Endothelial cell of umbilical vein (primary cell): Measurements from ENCODE around the gene KRTAP10-9. TPM values are rescaled to one million over a fixed set of nuclear protein-coding genes. Genes with fewer than 3 reads are reported as not detected.

ENCODE experiments used
- BruUV-seq: library from RNA; stranded (reverse); fragments of 400-500 nt; replicated peaks from 2 replicates; lab custom pipeline; 2021; lab: Mats Ljungman, UMichigan
- CTCF ChIA-PET: fragments of 300-600, 350-600 bp; sonication (Branson Sonifier 250); formaldehyde crosslinking; loops from one replicate; lab custom pipeline; 2021; ENCODE audit warnings: antibody characterized with exemption, inconsistent platforms; lab: Charles Lee
- POLR2A ChIA-PET: fragments of 300-600, 350-600 bp; sonication (Branson Sonifier 250); formaldehyde crosslinking; loops from one replicate; lab custom pipeline; 2021; ENCODE audit warnings: antibody characterized with exemption, inconsistent platforms; lab: Charles Lee
- DNase-seq: peaks from one replicate; pipeline ENCODE4 v3.0.0-alpha.2; 2011; ENCODE audit warnings: low read depth, low spot score
- FAIRE-seq: peaks from 2 replicates; lab custom pipeline; 2011; peaks lifted over from hg19 to GRCh38; lab: Jason Lieb, UNC
- H2AFZ ChIP-seq: 2 replicates; pipeline ENCODE4 v1.6.0; 2012; ENCODE audit warnings: low read depth, low read length, control low read depth, inconsistent platforms
- H3K27ac ChIP-seq: 2 replicates; pipeline ENCODE4 v1.5.1; 2011; ENCODE audit warnings: low read depth, mild to moderate bottlenecking, control low read depth, low read length, moderate library complexity; ENCODE audit not compliant: insufficient read depth
- H3K27me3 ChIP-seq, 2 experiments: 2 replicates each; pipeline versions ENCODE4 v1.6.0 to v1.6.1; 2011; ENCODE audit warnings: low read length in 2 of 2, mixed read lengths in 1 of 2; ENCODE audit not compliant: control insufficient read depth in 2 of 2, insufficient read depth in 2 of 2
- H3K36me3 ChIP-seq, 2 experiments: 2 replicates in 1 of 2; 3 replicates in 1 of 2; pipeline ENCODE4 v1.5.1; 2011; ENCODE audit warnings: low read length in 2 of 2, mild to moderate bottlenecking in 1 of 2, moderate library complexity in 1 of 2; ENCODE audit not compliant: control insufficient read depth in 2 of 2, insufficient read depth in 2 of 2; ENCODE audit errors: extremely low read depth in 1 of 2
- H3K4me1 ChIP-seq: 3 replicates; pipeline ENCODE4 v1.5.1; 2011; ENCODE audit warnings: mild to moderate bottlenecking, low read length; ENCODE audit not compliant: control insufficient read depth, insufficient read depth; ENCODE audit errors: extremely low read depth
- H3K4me2 ChIP-seq: 2 replicates; pipeline ENCODE4 v1.6.1; 2011; ENCODE audit warnings: low read length, control low read depth, mixed read lengths; ENCODE audit not compliant: insufficient read depth
- H3K4me3 ChIP-seq, 3 experiments: fragments of 200-600 bp in 1 of 3; sonication (generic), shearing (Covaris generic) in 1 of 3; replicated peaks in 1 of 3; 2 replicates each; pipeline ENCODE4 v1.5.1; 2011 to 2016; ENCODE audit warnings: control low read depth in 3 of 3, low read length in 3 of 3, mild to moderate bottlenecking in 2 of 3, inconsistent platforms in 1 of 3, low read depth in 1 of 3, moderate library complexity in 1 of 3; ENCODE audit not compliant: insufficient read depth in 1 of 3
- H3K79me2 ChIP-seq: 2 replicates; pipeline ENCODE4 v1.6.0; 2012; ENCODE audit warnings: low read length, inconsistent platforms; ENCODE audit not compliant: control insufficient read depth, insufficient read depth
- H3K9ac ChIP-seq: replicated peaks from 2 replicates; pipeline ENCODE3; 2011; ENCODE audit warnings: low read length, control low read depth; ENCODE audit not compliant: insufficient read depth; ENCODE audit errors: extremely low read depth
- H3K9me1 ChIP-seq: replicated peaks from 3 replicates; pipeline ENCODE4 v1.6.0; 2011; ENCODE audit warnings: mild to moderate bottlenecking, low read length; ENCODE audit not compliant: control insufficient read depth, insufficient read depth; ENCODE audit errors: extremely low read depth
- H3K9me3 ChIP-seq: replicated peaks from 2 replicates; pipeline ENCODE4 v1.5.1; 2012; ENCODE audit warnings: low read length, inconsistent platforms; ENCODE audit not compliant: control insufficient read depth, insufficient read depth
- H4K20me1 ChIP-seq: replicated peaks from 2 replicates; pipeline ENCODE3; 2011; ENCODE audit warnings: mild to moderate bottlenecking, low read length; ENCODE audit not compliant: control insufficient read depth, insufficient read depth; ENCODE audit errors: extremely low read depth
- EZH2 ChIP-seq: IDR thresholded peaks from 2 replicates; pipeline ENCODE4 v1.6.1; 2012; ENCODE audit warnings: borderline replicate concordance, low read depth, mild to moderate bottlenecking, moderate library complexity, low read length, inconsistent platforms; ENCODE audit not compliant: severe bottlenecking
- FOS ChIP-seq: IDR thresholded peaks from 2 replicates; pipeline ENCODE4 v1.6.1; 2011; ENCODE audit warnings: mild to moderate bottlenecking, low read length, moderate library complexity, borderline replicate concordance; ENCODE audit not compliant: insufficient read depth
- GATA2 ChIP-seq: IDR thresholded peaks from 2 replicates; pipeline ENCODE4 v1.7.0; 2011; ENCODE audit warnings: low read depth, mild to moderate bottlenecking, moderate library complexity, mixed read lengths, low read length; ENCODE audit not compliant: insufficient read length, insufficient read depth
- JUN ChIP-seq: IDR thresholded peaks from 2 replicates; pipeline ENCODE4 v1.6.1; 2011; ENCODE audit warnings: borderline replicate concordance, low read depth; ENCODE audit not compliant: insufficient read length, insufficient read depth
- MAX ChIP-seq: IDR thresholded peaks from 2 replicates; pipeline ENCODE4 v1.6.1; 2011; ENCODE audit not compliant: insufficient read depth, insufficient read length
- MYC ChIP-seq: IDR thresholded peaks from one replicate; pipeline ENCODE4 v1.6.1; 2011; ENCODE audit warnings: mild to moderate bottlenecking, low read depth, low read length
- POLR2A ChIP-seq: IDR thresholded peaks from 2 replicates; pipeline ENCODE4 v1.6.1; 2012; ENCODE audit warnings: low read depth, mild to moderate bottlenecking, control low read depth, low read length
- POLR2AphosphoS5 ChIP-seq: IDR thresholded peaks from 2 replicates; pipeline ENCODE4 v1.6.1; 2012; ENCODE audit warnings: low read depth, mild to moderate bottlenecking, control low read depth, low read length, moderate library complexity; ENCODE audit not compliant: insufficient read depth
- dilution Hi-C: fragments of 300-500 bp; cut with MboI; formaldehyde crosslinking; loops from one replicate; pipeline ENCODE4 v1.15.0; 2019; ENCODE audit warnings: low sequenced_read_pairs; ENCODE audit not compliant: extremely low pct_ligation_motif_present
- intact Hi-C: fragments of 100-400 bp; cut with micrococcal nuclease; formaldehyde crosslinking; loops from one replicate; pipeline ENCODE4 v1.10.0; 2022
- polyA plus RNA-seq, 4 experiments: library from polyadenylated mRNA; depleted of rRNA in 3 of 4; stranded (reverse) in 3 of 4; unstranded in 1 of 4; fragments of >200 nt; gene quantifications; 2 replicates each; pipeline versions ENCODE4 v1.2.1 to v1.2.3, GENCODE V29; 2011 to 2012; ENCODE audit warnings: missing spikeins in 1 of 4
- total RNA-seq: library from RNA; stranded (reverse); gene quantifications from 2 replicates; pipeline ENCODE4 v1.2.3, GENCODE V29; 2021

The KRTAP10-9 gene
- total and polyA plus RNA-seq, 2 donors (not counting 3 experiments of a cell fraction or from before 2014, with no cell fraction given), result not detected

GRCh38 chr21:44640761-44641160 lies 13.9 kb downstream of the KRTAP10-9 start:
- dilution Hi-C loops, result no loop called here
- no peak for FAIRE-seq

GRCh38 chr21:44643741-44644310 lies 16.9 kb downstream of the KRTAP10-9 start:
- Histone ChIP-seq H4K20me1 (no peaks in the 10 kb centered on the region), H3K9ac (no peak overlapping the region), H3K79me2 (no peaks in the 10 kb centered on the region), H3K9me1 (no peaks in the 10 kb centered on the region), H2AFZ (no peak overlapping the region), H3K27me3 (no peaks in the 10 kb centered on the region), H3K4me3 (no peak overlapping the region), H3K27ac (no peak overlapping the region), H3K4me1 (no peaks in the 10 kb centered on the region), H3K4me2 (no peak overlapping the region), H3K36me3 (no peaks in the 10 kb centered on the region), H3K9me3 (no peaks in the 10 kb centered on the region)
- no TSS peak for BruUV-seq
- dilution Hi-C loops, result no loop called here
- DNase-seq (no peak), FAIRE-seq (no peak)
- TF ChIP-seq MAX, result no peak
- no peak for TF ChIP-seq GATA2
- TF ChIP-seq POLR2A, result no peak
- no peak for TF ChIP-seq MYC
- TF ChIP-seq FOS, result no peak
- TF ChIP-seq EZH2, result no peak
- no peak for TF ChIP-seq JUN
- TF ChIP-seq POLR2AphosphoS5, result no peak
- intact Hi-C loops, result no loop called here
- POLR2A ChIA-PET, result no interaction called here
- CTCF ChIA-PET, result no interaction called here

More at GRCh38 chr21:44640761-44641160, 13.9 kb downstream of the KRTAP10-9 start:
- no peak for DNase-seq
- Histone ChIP-seq H3K9ac (no peak overlapping the region), H2AFZ (no peak overlapping the region), H3K9me1 (no peaks in the 10 kb centered on the region), H4K20me1 (no peaks in the 10 kb centered on the region), H3K4me3 (no peak overlapping the region), H3K79me2 (no peaks in the 10 kb centered on the region), H3K9me3 (no peaks in the 10 kb centered on the region), H3K27ac (no peak overlapping the region), H3K4me2 (no peak overlapping the region), H3K27me3 (no peaks in the 10 kb centered on the region), H3K36me3 (no peaks in the 10 kb centered on the region), H3K4me1 (no peaks in the 10 kb centered on the region)
- BruUV-seq, result no TSS peak
- POLR2A ChIA-PET, result no interaction called here
- CTCF ChIA-PET, result no interaction called here
- intact Hi-C loops, result no loop called here
- TF ChIP-seq MYC, result no peak
- TF ChIP-seq EZH2, result no peak
- TF ChIP-seq FOS, result no peak
